HL-60 (cell line): ENCODE measurements around the gene UQCR11.

Experiments
- GABPA ChIP-seq: IDR thresholded peaks from 2 replicates; pipeline ENCODE4 v1.6.1; 2012; ENCODE audit warnings: low read depth
- POLR2AphosphoS5 ChIP-seq: IDR thresholded peaks from 2 replicates; pipeline ENCODE4 v1.6.1; 2012; ENCODE audit warnings: low read depth
- TF ChIP-seq, protein P1 (sequence below): IDR thresholded peaks from one replicate; pipeline ENCODE4 v1.5.1; 2011; ENCODE audit warnings: low read length, control low read depth, inconsistent platforms; ENCODE audit not compliant: insufficient read depth

DNA sequence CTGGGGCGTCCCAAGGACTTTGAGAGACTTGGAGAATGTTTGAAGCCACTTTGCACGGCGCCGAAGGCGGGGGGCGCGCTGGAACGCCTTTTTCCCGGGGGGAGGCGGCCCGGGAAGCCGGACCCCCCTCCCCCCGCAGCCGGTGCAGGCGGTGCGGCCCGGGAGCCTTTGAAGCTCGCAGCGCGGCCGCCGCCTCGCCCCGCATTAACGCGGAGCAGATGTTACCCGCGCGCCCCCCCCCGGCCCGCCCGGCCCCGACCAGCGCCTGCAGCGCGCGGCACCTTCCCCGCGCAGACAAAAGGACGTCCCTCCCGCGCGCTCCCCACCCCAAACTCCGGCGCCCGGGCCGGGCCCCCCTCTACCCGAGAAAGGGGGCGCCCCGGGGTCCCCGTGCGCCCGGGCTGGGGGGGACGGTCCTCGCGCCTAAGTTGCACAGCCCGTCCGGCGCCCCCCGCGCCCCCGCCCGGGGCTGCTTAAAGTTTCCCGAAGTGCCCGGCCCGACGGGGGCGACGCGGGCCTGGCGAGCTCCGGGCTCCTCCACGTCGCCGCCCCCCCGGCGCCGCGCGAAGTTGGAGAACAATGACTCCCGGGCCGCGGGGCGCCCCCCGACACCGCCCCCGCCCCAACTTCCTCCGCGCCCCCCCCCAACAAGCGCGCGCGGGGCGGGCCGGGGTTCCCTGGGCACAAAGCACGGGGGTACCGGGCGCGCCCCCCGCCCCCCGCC, 46.5 kb upstream of the UQCR11 start:
- TF ChIP-seq, protein P1, sequence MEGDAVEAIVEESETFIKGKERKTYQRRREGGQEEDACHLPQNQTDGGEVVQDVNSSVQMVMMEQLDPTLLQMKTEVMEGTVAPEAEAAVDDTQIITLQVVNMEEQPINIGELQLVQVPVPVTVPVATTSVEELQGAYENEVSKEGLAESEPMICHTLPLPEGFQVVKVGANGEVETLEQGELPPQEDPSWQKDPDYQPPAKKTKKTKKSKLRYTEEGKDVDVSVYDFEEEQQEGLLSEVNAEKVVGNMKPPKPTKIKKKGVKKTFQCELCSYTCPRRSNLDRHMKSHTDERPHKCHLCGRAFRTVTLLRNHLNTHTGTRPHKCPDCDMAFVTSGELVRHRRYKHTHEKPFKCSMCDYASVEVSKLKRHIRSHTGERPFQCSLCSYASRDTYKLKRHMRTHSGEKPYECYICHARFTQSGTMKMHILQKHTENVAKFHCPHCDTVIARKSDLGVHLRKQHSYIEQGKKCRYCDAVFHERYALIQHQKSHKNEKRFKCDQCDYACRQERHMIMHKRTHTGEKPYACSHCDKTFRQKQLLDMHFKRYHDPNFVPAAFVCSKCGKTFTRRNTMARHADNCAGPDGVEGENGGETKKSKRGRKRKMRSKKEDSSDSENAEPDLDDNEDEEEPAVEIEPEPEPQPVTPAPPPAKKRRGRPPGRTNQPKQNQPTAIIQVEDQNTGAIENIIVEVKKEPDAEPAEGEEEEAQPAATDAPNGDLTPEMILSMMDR, result no peak
- TF ChIP-seq POLR2AphosphoS5, result no peak
- TF ChIP-seq GABPA, result no peak
